MCF 10A (cell line): ENCODE results near the gene MBD3L2B. TPM values are rescaled to one million over a fixed set of nuclear protein-coding genes. Genes with fewer than 3 reads are reported as not detected.

Experiments used
- BruUV-seq: library from RNA; stranded (reverse); fragments of 400-500 nt; replicated peaks from 2 replicates; lab custom pipeline; 2021; lab: Mats Ljungman, UMichigan
- CTCF ChIA-PET: fragments of 300-600 bp; sonication (Branson Sonifier 250); formaldehyde crosslinking; extraction: SDS; loops from one replicate; lab custom pipeline; 2021; ENCODE audit warnings: antibody characterized with exemption, inconsistent platforms; lab: Yijun Ruan, JAX
- POLR2A ChIA-PET: fragments of 300-600, 350-650 bp; sonication (Branson Sonifier 250); formaldehyde crosslinking; extraction: SDS; loops from one replicate; lab custom pipeline; 2020; ENCODE audit warnings: antibody characterized with exemption, inconsistent platforms; lab: Yijun Ruan, JAX
- DNase-seq: peaks from one replicate; pipeline ENCODE4 v3.0.0-alpha.2; 2018; ENCODE audit not compliant: unreplicated experiment
- H3K27ac Mint-ChIP-seq: one replicate; pipeline ENCODE4 v1.8.0; 2022; ENCODE audit warnings: mild to moderate bottlenecking, low read depth, mixed read lengths; ENCODE audit not compliant: unreplicated experiment
- H3K27me3 Mint-ChIP-seq: one replicate; pipeline ENCODE4 v1.8.0; 2022; ENCODE audit warnings: mixed read lengths; ENCODE audit not compliant: insufficient read depth, unreplicated experiment
- H3K36me3 Mint-ChIP-seq: one replicate; pipeline ENCODE4 v1.8.0; 2022; ENCODE audit warnings: mild to moderate bottlenecking, moderate library complexity, mixed read lengths; ENCODE audit not compliant: insufficient read depth, unreplicated experiment
- H3K4me1 Mint-ChIP-seq: one replicate; pipeline ENCODE4 v1.8.0; 2022; ENCODE audit warnings: mixed read lengths; ENCODE audit not compliant: insufficient read depth, unreplicated experiment
- H3K4me3 Mint-ChIP-seq: one replicate; pipeline ENCODE4 v1.8.0; 2022; ENCODE audit warnings: mild to moderate bottlenecking, moderate library complexity, mixed read lengths; ENCODE audit not compliant: unreplicated experiment
- H3K9me3 Mint-ChIP-seq: one replicate; pipeline ENCODE4 v1.8.0; 2022; ENCODE audit warnings: mixed read lengths; ENCODE audit not compliant: unreplicated experiment
- intact Hi-C: fragments of 100-400 bp; cut with micrococcal nuclease; formaldehyde crosslinking; loops from 2 replicates; pipeline ENCODE4 v1.14.1; 2022
- total RNA-seq: library from RNA; stranded (reverse); gene quantifications from 2 replicates; pipeline ENCODE4 v1.2.3, GENCODE V29; 2022
- TF ChIP-seq, protein P1 (sequence below): fragments of 200-600 bp; IDR thresholded peaks from one replicate; pipeline ENCODE4 v1.8.0; 2022; ENCODE audit warnings: antibody characterized with exemption, mild to moderate bottlenecking; ENCODE audit not compliant: unreplicated experiment

Gene MBD3L2B
- total RNA-seq, 1 experiment from 2014 or later, result not detected

GRCh38 chr19:6999933-7000332, 21.3 kb downstream of the MBD3L2B start:
- Mint-ChIP-seq H3K27ac (no peak overlapping the region), H3K4me3 (no peak overlapping the region), H3K27me3 (peaks cover 24% of the 10 kb centered on the region), H3K4me1 (peaks cover 6% of the 10 kb centered on the region), H3K9me3 (peaks cover 7% of the 10 kb centered on the region), H3K36me3 (peaks cover 4% of the 10 kb centered on the region)
- CTCF ChIA-PET, result no interaction called here
- intact Hi-C loops, result no loop called here
- BruUV-seq, result no TSS peak
- TF ChIP-seq, protein P1, sequence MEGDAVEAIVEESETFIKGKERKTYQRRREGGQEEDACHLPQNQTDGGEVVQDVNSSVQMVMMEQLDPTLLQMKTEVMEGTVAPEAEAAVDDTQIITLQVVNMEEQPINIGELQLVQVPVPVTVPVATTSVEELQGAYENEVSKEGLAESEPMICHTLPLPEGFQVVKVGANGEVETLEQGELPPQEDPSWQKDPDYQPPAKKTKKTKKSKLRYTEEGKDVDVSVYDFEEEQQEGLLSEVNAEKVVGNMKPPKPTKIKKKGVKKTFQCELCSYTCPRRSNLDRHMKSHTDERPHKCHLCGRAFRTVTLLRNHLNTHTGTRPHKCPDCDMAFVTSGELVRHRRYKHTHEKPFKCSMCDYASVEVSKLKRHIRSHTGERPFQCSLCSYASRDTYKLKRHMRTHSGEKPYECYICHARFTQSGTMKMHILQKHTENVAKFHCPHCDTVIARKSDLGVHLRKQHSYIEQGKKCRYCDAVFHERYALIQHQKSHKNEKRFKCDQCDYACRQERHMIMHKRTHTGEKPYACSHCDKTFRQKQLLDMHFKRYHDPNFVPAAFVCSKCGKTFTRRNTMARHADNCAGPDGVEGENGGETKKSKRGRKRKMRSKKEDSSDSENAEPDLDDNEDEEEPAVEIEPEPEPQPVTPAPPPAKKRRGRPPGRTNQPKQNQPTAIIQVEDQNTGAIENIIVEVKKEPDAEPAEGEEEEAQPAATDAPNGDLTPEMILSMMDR, result no peak
- DNase-seq, result no peak
- POLR2A ChIA-PET, result no interaction called here

DNA sequence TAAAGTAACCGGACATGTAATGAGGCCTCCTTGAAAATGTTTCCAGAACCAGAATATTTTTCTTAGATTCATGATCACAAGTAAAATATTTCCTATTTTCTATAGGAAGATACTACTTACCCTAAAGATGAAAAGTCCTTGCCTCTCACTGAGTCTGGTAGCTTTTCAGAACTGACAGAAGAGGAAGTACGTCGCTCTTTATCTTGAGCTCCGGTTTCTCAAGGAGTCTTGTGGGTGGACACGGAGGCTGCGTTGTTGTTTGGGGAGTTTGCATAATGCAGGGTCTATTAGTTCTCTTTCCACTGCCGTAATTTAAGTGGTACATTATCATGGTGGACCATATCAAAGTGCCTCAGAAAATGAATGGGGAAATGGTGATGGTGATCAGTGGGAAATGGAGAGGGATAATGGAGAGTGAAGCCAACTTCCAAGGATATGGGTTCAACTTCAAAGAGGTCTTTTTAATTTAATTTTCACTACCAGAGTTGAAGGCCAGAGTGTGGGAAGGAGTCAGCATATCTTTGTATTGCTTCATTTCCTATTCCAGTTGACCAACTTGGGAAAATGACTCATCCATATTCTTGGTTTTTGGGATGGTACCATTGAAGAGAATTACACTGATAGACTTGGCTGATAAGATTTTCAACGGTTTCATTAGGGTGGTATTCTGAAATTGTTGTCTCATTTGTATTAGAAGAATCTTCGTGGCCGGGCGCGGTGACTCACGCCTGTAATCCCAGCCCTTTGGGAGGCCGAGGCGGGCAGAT, 23.4 kb downstream of the MBD3L2B start:
- no TSS peak for BruUV-seq
- Mint-ChIP-seq H3K27me3 (peaks cover 24% of the 10 kb centered on the region), H3K4me3 (no peak overlapping the region), H3K27ac (no peak overlapping the region), H3K9me3 (peaks cover 11% of the 10 kb centered on the region), H3K4me1 (peaks cover 6% of the 10 kb centered on the region), H3K36me3 (peaks cover 4% of the 10 kb centered on the region)
- intact Hi-C loops, result no loop called here
- POLR2A ChIA-PET, result no interaction called here
- TF ChIP-seq, protein P1, result no peak
- peak; percentile 71 for DNase-seq
- CTCF ChIA-PET, result interaction anchor here (0.6 kb wide), 1 partner anchor 9 kb away, joined by 3 read pairs; no protein-coding TSS in a partner anchor

DNA sequence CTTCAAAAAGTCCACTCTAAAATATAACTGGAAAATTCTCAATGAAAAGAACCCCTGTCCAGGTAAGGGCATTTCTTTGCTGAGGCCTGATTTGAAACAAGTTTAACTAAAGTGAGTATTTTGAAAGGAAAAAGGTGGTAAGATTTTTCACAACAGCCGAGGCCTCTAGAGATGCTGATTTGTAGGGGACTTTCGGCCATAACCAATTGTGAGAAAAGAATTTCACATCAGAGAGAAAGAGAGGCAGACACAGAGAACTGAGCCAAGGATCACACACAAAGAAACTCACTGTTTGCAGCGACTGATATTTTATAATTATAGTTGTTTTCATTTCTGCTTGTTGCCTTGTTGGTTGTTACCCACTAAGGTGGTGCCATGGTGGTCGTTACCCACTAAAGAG, 24.4 kb downstream of the MBD3L2B start:
- no peak for DNase-seq
- BruUV-seq, result no TSS peak
- Mint-ChIP-seq H3K4me1 (peaks cover 6% of the 10 kb centered on the region), H3K9me3 (peaks cover 11% of the 10 kb centered on the region), H3K4me3 (no peak overlapping the region), H3K36me3 (peaks cover 4% of the 10 kb centered on the region), H3K27me3 (peaks cover 21% of the 10 kb centered on the region), H3K27ac (no peak overlapping the region)
- TF ChIP-seq, protein P1, result no peak
- POLR2A ChIA-PET, result no interaction called here
- intact Hi-C loops, result no loop called here
- CTCF ChIA-PET, result interaction anchor here (1.0 kb wide), 1 partner anchor 8 kb away, joined by 3 read pairs; no protein-coding TSS in a partner anchor

DNA sequence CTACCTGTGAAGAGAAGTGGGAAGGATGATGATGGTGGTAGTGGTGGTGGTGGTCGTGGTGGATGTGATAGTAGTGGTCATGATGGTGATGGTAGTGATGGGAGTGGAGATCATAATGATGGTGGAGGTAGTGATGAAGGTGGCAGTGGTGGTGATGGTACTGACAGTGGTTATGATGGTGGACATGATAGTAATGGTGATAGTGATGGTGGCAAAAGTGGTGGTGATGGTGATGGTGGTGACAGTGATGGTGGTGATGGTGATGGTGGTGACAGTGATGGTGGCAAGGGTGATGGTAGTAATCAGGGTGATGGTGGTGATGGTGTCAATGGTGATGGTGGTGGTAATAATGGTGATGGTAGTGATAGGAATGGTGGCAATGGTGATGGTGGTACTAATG, 26.2 kb downstream of the MBD3L2B start:
- Mint-ChIP-seq H3K36me3 (peaks cover 1% of the 10 kb centered on the region), H3K27ac (no peak overlapping the region), H3K27me3 (peaks cover 3% of the 10 kb centered on the region), H3K4me1 (peaks cover 6% of the 10 kb centered on the region), H3K4me3 (no peak overlapping the region), H3K9me3 (peaks cover 11% of the 10 kb centered on the region)
- TF ChIP-seq, protein P1, result no peak
- intact Hi-C loops, result no loop called here
- POLR2A ChIA-PET, result no interaction called here
- no peak for DNase-seq
- no TSS peak for BruUV-seq
- CTCF ChIA-PET, result interaction anchor here (0.6 kb wide), 1 partner anchor 568 kb away, joined by 3 read pairs; no protein-coding TSS in a partner anchor
